CD8-positive, alpha-beta memory T cell (primary cell): ENCODE measurements around the gene CCL4. TPM values are rescaled to one million over a fixed set of nuclear protein-coding genes. Genes with fewer than 3 reads are reported as not detected.

Source experiments
- CTCF ChIA-PET: fragments of 350-600 bp; sonication (Branson Sonifier 250); formaldehyde crosslinking; loops from one replicate; lab custom pipeline; 2021; ENCODE audit warnings: antibody characterized with exemption; lab: Charles Lee
- POLR2A ChIA-PET: fragments of 350-600 bp; sonication (Branson Sonifier 250); formaldehyde crosslinking; loops from one replicate; lab custom pipeline; 2021; ENCODE audit warnings: antibody characterized with exemption; lab: Charles Lee
- DNase-seq, 5 donors: peaks; one replicate each; pipeline versions ENCODE4 v3.0.0 to v3.0.0-alpha.2; 2020 to 2022; ENCODE audit warnings: mixed read lengths in 1 of 5
- H3K27ac ChIP-seq: one replicate; pipeline ENCODE4 v1.7.0; 2013; ENCODE audit warnings: low read depth, mild to moderate bottlenecking, low read length, moderate library complexity
- H3K27me3 ChIP-seq: 2 replicates; pipeline ENCODE4 v1.7.0; 2013; ENCODE audit warnings: low read length, mild to moderate bottlenecking; ENCODE audit not compliant: insufficient read depth, poor library complexity, severe bottlenecking
- H3K36me3 ChIP-seq: 2 replicates; pipeline ENCODE4 v1.7.0; 2013; ENCODE audit warnings: mild to moderate bottlenecking, low read length, moderate library complexity; ENCODE audit not compliant: insufficient read depth
- H3K4me1 ChIP-seq: 2 replicates; pipeline ENCODE4 v1.7.0; 2013; ENCODE audit warnings: mild to moderate bottlenecking, low read length, moderate library complexity; ENCODE audit not compliant: insufficient read depth
- H3K4me3 ChIP-seq: 2 replicates; pipeline ENCODE4 v1.7.0; 2013; ENCODE audit warnings: mild to moderate bottlenecking, low read length
- H3K9me3 ChIP-seq: 2 replicates; pipeline ENCODE4 v1.7.0; 2013; ENCODE audit warnings: mild to moderate bottlenecking, low read length
- H3K27ac Mint-ChIP-seq, 8 donors: one replicate each; pipeline ENCODE4 v1.8.0; 2020 to 2021; ENCODE audit warnings: mixed read lengths in 8 of 8, mild to moderate bottlenecking in 6 of 8, inconsistent platforms in 3 of 8, moderate library complexity in 3 of 8
- H3K27me3 Mint-ChIP-seq, 2 donors: one replicate each; pipeline ENCODE4 v1.8.0; 2020 to 2021; ENCODE audit warnings: mixed read lengths in 2 of 2, mild to moderate bottlenecking in 1 of 2, moderate library complexity in 1 of 2
- H3K36me3 Mint-ChIP-seq, 3 donors: one replicate each; pipeline ENCODE4 v1.8.0; 2020 to 2021; ENCODE audit warnings: mixed read lengths in 3 of 3, inconsistent platforms in 1 of 3, mild to moderate bottlenecking in 1 of 3
- H3K4me1 Mint-ChIP-seq, 3 donors: one replicate each; pipeline ENCODE4 v1.8.0; 2020 to 2021; ENCODE audit warnings: mixed read lengths in 3 of 3, inconsistent platforms in 1 of 3, mild to moderate bottlenecking in 1 of 3
- H3K4me3 Mint-ChIP-seq, 7 donors: one replicate each; pipeline ENCODE4 v1.8.0; 2020 to 2021; ENCODE audit warnings: mixed read lengths in 7 of 7, mild to moderate bottlenecking in 6 of 7, moderate library complexity in 4 of 7, inconsistent platforms in 2 of 7
- H3K9me3 Mint-ChIP-seq, 5 donors: one replicate each; pipeline ENCODE4 v1.8.0; 2020 to 2022; ENCODE audit warnings: mixed read lengths in 5 of 5, mild to moderate bottlenecking in 3 of 5, moderate library complexity in 2 of 5, inconsistent platforms in 1 of 5
- polyA plus RNA-seq: library from polyadenylated mRNA; unstranded; fragments of 300-500 nt; fragmentation: Illumina TruSeq; gene quantifications from one replicate; pipeline ENCODE4 v1.2.3, GENCODE V29; 2021
- total RNA-seq, 2 experiments: library from RNA; stranded (reverse); gene quantifications; one replicate each; pipeline ENCODE4 v1.2.3, GENCODE V29; 2021

CCL4 gene
- total and polyA plus RNA-seq, 3 experiments from 2014 or later, result 161 to 1,794 (median 1,703) TPM

- Histone ChIP-seq H3K27ac (no peak overlapping the region), H3K9me3 (no peaks in the 10 kb centered on the region), H3K4me3 (no peak overlapping the region), H3K36me3 (no peaks in the 10 kb centered on the region), H3K27me3 (no peaks in the 10 kb centered on the region), H3K4me1 (no peaks in the 10 kb centered on the region)
- peaks cover 0 to 10% of the 10 kb centered on the region in 2 donors for H3K27me3 Mint-ChIP-seq
- peaks cover 0 to 7% (median 6%) of the 10 kb centered on the region in 3 donors for H3K4me1 Mint-ChIP-seq
- no peak overlapping the region for H3K4me3 Mint-ChIP-seq
- POLR2A ChIA-PET, result no interaction called here
- peak overlapping the region in 1 of 8 donors; percentile 3 for H3K27ac Mint-ChIP-seq
- H3K36me3 Mint-ChIP-seq, result peaks cover 1 to 3% (median 3%) of the 10 kb centered on the region in 3 donors
- CTCF ChIA-PET, result interaction anchor here (1.0 kb wide), 2 partner anchors 13 to 160 kb away, joined by 3 read pairs; no protein-coding TSS in a partner anchor
- no peak for DNase-seq
- peaks cover 0 to 4% (median 0%) of the 10 kb centered on the region in 5 donors for H3K9me3 Mint-ChIP-seq
Observed at GRCh38 chr17:36136439-36136838, 32.8 kb downstream of the CCL4 start.

- H3K36me3 ChIP-seq, result no peaks in the 10 kb centered on the region
- no peaks in the 10 kb centered on the region for H3K4me1 ChIP-seq
- H3K4me1 Mint-ChIP-seq, result peaks cover 0 to 45% (median 30%) of the 10 kb centered on the region in 3 donors
- no peak for DNase-seq
- peaks cover 0 to 3% of the 10 kb centered on the region in 2 donors for H3K27me3 Mint-ChIP-seq
- H3K9me3 Mint-ChIP-seq, result peaks cover 0 to 4% (median 0%) of the 10 kb centered on the region in 5 donors
- ChIA-PET POLR2A (interaction anchor here (0.6 kb wide), 1 partner anchor 224 kb away, joined by 3 read pairs; no protein-coding TSS in a partner anchor), CTCF (interaction anchor here (0.7 to 1.9 kb wide), 2 partner anchors 70 to 166 kb away, joined by 3 to 6 read pairs; no protein-coding TSS in a partner anchor)
- H3K27ac ChIP-seq, result no peak overlapping the region
- H3K4me3 Mint-ChIP-seq, result no peak overlapping the region
- no peaks in the 10 kb centered on the region for H3K9me3 ChIP-seq
- no peaks in the 10 kb centered on the region for H3K36me3 Mint-ChIP-seq
- no peak overlapping the region for H3K4me3 ChIP-seq
- no peak overlapping the region for H3K27ac Mint-ChIP-seq
- no peaks in the 10 kb centered on the region for H3K27me3 ChIP-seq
Observed at GRCh38 chr17:36142235-36142634, 38.6 kb downstream of the CCL4 start.

- H3K4me1 ChIP-seq, result no peaks in the 10 kb centered on the region
- Mint-ChIP-seq H3K4me1 (peaks cover 0 to 46% (median 34%) of the 10 kb centered on the region in 3 donors), H3K27ac (no peak overlapping the region), H3K9me3 (peaks cover 0 to 4% (median 0%) of the 10 kb centered on the region in 5 donors), H3K27me3 (peaks cover 0 to 3% of the 10 kb centered on the region in 2 donors), H3K36me3 (no peaks in the 10 kb centered on the region), H3K4me3 (no peak overlapping the region)
- ChIA-PET POLR2A (interaction anchor here (0.6 kb wide), 1 partner anchor 225 kb away, joined by 3 read pairs; no protein-coding TSS in a partner anchor), CTCF (interaction anchor here (1.7 to 1.9 kb wide), 2 partner anchors 70 to 167 kb away, joined by 6 read pairs; no protein-coding TSS in a partner anchor)
- H3K9me3 ChIP-seq, result no peaks in the 10 kb centered on the region
- no peak overlapping the region for H3K27ac ChIP-seq
- DNase-seq, result no peak
- H3K4me3 ChIP-seq, result no peak overlapping the region
- H3K27me3 ChIP-seq, result no peaks in the 10 kb centered on the region
- H3K36me3 ChIP-seq, result no peaks in the 10 kb centered on the region
Observed at GRCh38 chr17:36142806-36143205, 39.2 kb downstream of the CCL4 start.

DNA sequence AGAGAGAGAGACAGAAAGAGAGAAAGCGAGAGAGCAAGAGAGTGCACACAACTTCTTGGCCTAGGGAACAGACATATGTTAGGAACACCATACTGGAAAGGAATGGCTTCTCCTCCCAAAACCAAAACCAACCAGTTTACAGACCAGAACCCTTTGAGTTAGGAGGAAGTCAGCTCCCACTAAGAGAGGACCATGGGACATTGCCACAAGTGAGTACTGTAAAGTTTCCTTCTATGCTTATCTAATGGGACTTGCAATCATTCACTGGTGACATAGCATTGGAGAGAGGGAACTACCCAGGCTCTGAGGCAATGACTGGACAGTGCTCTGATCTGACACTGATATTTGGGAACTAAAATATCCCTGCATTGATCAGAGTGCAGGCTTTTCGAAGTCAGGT lies 40.4 kb downstream of the CCL4 start:
- no peaks in the 10 kb centered on the region for H3K9me3 ChIP-seq
- Mint-ChIP-seq H3K4me1 (peaks cover 4 to 50% (median 38%) of the 10 kb centered on the region in 3 donors), H3K9me3 (no peaks in the 10 kb centered on the region), H3K36me3 (no peaks in the 10 kb centered on the region), H3K27ac (peak overlapping the region in 2 of 8 donors; percentile 1 to 3), H3K27me3 (peaks cover 0 to 2% of the 10 kb centered on the region in 2 donors), H3K4me3 (no peak overlapping the region)
- no peaks in the 10 kb centered on the region for H3K27me3 ChIP-seq
- DNase-seq, result no peak
- H3K4me1 ChIP-seq, result no peaks in the 10 kb centered on the region
- CTCF ChIA-PET, result interaction anchor here (1.7 to 1.9 kb wide), 2 partner anchors 71 to 168 kb away, joined by 6 read pairs; no protein-coding TSS in a partner anchor
- H3K36me3 ChIP-seq, result no peaks in the 10 kb centered on the region
- POLR2A ChIA-PET, result no interaction called here
- H3K4me3 ChIP-seq, result no peak overlapping the region
- no peak overlapping the region for H3K27ac ChIP-seq

DNA sequence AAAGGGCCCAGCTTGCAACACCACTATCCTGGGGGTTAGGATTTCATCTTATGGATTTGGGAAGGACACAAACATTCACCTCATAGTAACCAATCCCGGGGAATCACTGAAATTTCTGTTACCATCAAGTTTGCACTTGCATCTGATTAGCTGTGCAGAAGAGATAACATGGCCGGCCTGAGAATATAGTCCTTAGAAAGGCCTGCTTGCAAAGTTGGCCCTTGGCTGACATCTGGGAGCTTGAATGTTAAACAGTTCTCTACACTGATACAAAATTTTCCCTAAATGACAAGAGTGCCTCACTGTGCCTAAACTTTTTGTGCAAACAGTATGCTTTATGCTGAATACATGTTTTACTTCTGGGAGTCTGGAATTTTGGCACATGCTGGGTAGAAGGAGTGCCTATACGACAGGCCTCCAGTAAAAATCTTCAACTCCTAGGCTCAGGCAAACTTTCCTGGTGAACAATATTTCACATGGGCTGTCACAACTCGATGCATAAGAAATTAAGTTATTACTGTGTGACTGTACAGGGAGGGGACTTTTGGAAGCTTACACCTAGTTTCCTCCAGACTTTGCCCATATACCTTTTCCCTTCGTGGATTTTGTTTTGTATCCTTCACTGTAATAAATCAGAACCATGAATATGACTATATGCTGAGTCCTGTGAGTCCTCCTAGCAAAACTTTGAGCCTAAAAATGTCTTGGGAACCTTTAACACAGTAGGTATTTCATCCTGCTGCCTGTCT lies 41.5 kb downstream of the CCL4 start:
- Mint-ChIP-seq H3K4me1 (peaks cover 4 to 53% (median 44%) of the 10 kb centered on the region in 3 donors), H3K4me3 (no peak overlapping the region), H3K36me3 (no peaks in the 10 kb centered on the region), H3K27ac (no peak overlapping the region), H3K9me3 (no peaks in the 10 kb centered on the region), H3K27me3 (peaks cover 0 to 5% of the 10 kb centered on the region in 2 donors)
- CTCF ChIA-PET, result interaction anchor here (0.7 to 9.1 kb wide), 3 partner anchors 172 to 381 kb away, joined by 3 to 212 read pairs (median 21); no protein-coding TSS in a partner anchor
- Histone ChIP-seq H3K4me3 (no peak overlapping the region), H3K4me1 (no peaks in the 10 kb centered on the region), H3K9me3 (no peaks in the 10 kb centered on the region), H3K27me3 (no peaks in the 10 kb centered on the region), H3K27ac (no peak overlapping the region), H3K36me3 (no peaks in the 10 kb centered on the region)
- DNase-seq, result no peak
- POLR2A ChIA-PET, result no interaction called here

- Histone ChIP-seq H3K4me3 (no peak overlapping the region), H3K9me3 (no peaks in the 10 kb centered on the region), H3K36me3 (no peaks in the 10 kb centered on the region), H3K4me1 (no peaks in the 10 kb centered on the region), H3K27me3 (no peaks in the 10 kb centered on the region), H3K27ac (no peak overlapping the region)
- H3K36me3 Mint-ChIP-seq, result no peaks in the 10 kb centered on the region
- H3K27ac Mint-ChIP-seq, result peak overlapping the region in 2 of 8 donors; percentile 4 to 37
- ChIA-PET CTCF (interaction anchor here (0.8 to 9.1 kb wide), 6 partner anchors 20 to 384 kb away, joined by 3 to 212 read pairs (median 12); no protein-coding TSS in a partner anchor), POLR2A (interaction anchor here (2.5 kb wide), 1 partner anchor 298 kb away, joined by 6 read pairs; no protein-coding TSS in a partner anchor)
- peak overlapping the region in 3 of 7 donors; percentile 7 to 73 (median 61) for H3K4me3 Mint-ChIP-seq
- no peak for DNase-seq
- peaks cover 0 to 5% of the 10 kb centered on the region in 2 donors for H3K27me3 Mint-ChIP-seq
- H3K9me3 Mint-ChIP-seq, result no peaks in the 10 kb centered on the region
- H3K4me1 Mint-ChIP-seq, result peaks cover 4 to 38% (median 37%) of the 10 kb centered on the region in 3 donors
Observed at GRCh38 chr17:36147601-36148000, 44.0 kb downstream of the CCL4 start.

GRCh38 chr17:36148559-36149295 lies 45.1 kb downstream of the CCL4 start:
- no peak overlapping the region for H3K27ac ChIP-seq
- Mint-ChIP-seq H3K4me1 (peaks cover 4 to 43% (median 39%) of the 10 kb centered on the region in 3 donors), H3K4me3 (peak overlapping the region in 6 of 7 donors; percentile 22 to 84 (median 67)), H3K27me3 (peaks cover 5 to 9% of the 10 kb centered on the region in 2 donors), H3K9me3 (no peaks in the 10 kb centered on the region), H3K36me3 (no peaks in the 10 kb centered on the region), H3K27ac (peak overlapping the region in 5 of 8 donors; percentile 21 to 79 (median 55))
- H3K4me3 ChIP-seq, result no peak overlapping the region
- DNase-seq, result peak; percentile 49 to 80 (median 67)
- H3K9me3 ChIP-seq, result no peaks in the 10 kb centered on the region
- CTCF ChIA-PET, result interaction anchor here (0.6 to 9.1 kb wide), 34 partner anchors 13 to 391 kb away, joined by 3 to 212 read pairs (median 4); partner anchors contain the start of genes CCL16, HEATR9 and TAF15
- no peaks in the 10 kb centered on the region for H3K4me1 ChIP-seq
- H3K36me3 ChIP-seq, result no peaks in the 10 kb centered on the region
- POLR2A ChIA-PET, result interaction anchor here (0.8 to 2.5 kb wide), 3 partner anchors 173 to 385 kb away, joined by 3 to 6 read pairs (median 4); no protein-coding TSS in a partner anchor
- H3K27me3 ChIP-seq, result no peaks in the 10 kb centered on the region
